Glutamatergic neuron (in vitro differentiated cells): ENCODE data around the gene SERPINA5. TPM values are rescaled to one million over a fixed set of nuclear protein-coding genes. Genes with fewer than 3 reads are reported as not detected.

Experiments
- DNase-seq: peaks from one replicate; pipeline ENCODE4 v3.0.0; 2022
- H3K27ac Mint-ChIP-seq: one replicate; pipeline ENCODE4 v1.8.0; 2020; ENCODE audit warnings: mild to moderate bottlenecking, mixed read lengths, inconsistent platforms; ENCODE audit not compliant: unreplicated experiment
- H3K27me3 Mint-ChIP-seq: one replicate; pipeline ENCODE4 v1.8.0; 2020; ENCODE audit warnings: mild to moderate bottlenecking, moderate library complexity, mixed read lengths, inconsistent platforms; ENCODE audit not compliant: unreplicated experiment
- H3K36me3 Mint-ChIP-seq: one replicate; pipeline ENCODE4 v1.8.0; 2020; ENCODE audit warnings: mild to moderate bottlenecking, mixed read lengths, inconsistent platforms; ENCODE audit not compliant: unreplicated experiment
- H3K4me1 Mint-ChIP-seq: one replicate; pipeline ENCODE4 v1.8.0; 2020; ENCODE audit warnings: mild to moderate bottlenecking, low read depth, mixed read lengths, inconsistent platforms; ENCODE audit not compliant: unreplicated experiment
- H3K4me3 Mint-ChIP-seq: one replicate; pipeline ENCODE4 v1.8.0; 2020; ENCODE audit warnings: mild to moderate bottlenecking, mixed read lengths, inconsistent platforms; ENCODE audit not compliant: unreplicated experiment
- H3K9me3 Mint-ChIP-seq: one replicate; pipeline ENCODE4 v1.8.0; 2020; ENCODE audit warnings: mild to moderate bottlenecking, moderate library complexity, mixed read lengths, inconsistent platforms; ENCODE audit not compliant: unreplicated experiment
- CTCF ChIP-seq: fragments of 200-600 bp; sonication (generic); IDR thresholded peaks from one replicate; pipeline ENCODE4 v1.5.0; 2021; ENCODE audit not compliant: partially characterized antibody, unreplicated experiment
- total RNA-seq: library from RNA; stranded (reverse); fragmentation: NEBNext Ultra II Directional; extraction: Animal tissue kit (Norgen Biotek cat#: 25700); gene quantifications from one replicate; pipeline ENCODE4 v1.2.1, GENCODE V29; 2021; ENCODE audit not compliant: unreplicated experiment

The SERPINA5 gene
- total RNA-seq, 1 donor from 2014 or later: not detected

- no peak overlapping the region for H3K27ac Mint-ChIP-seq
- no peaks in the 10 kb centered on the region for H3K36me3 Mint-ChIP-seq
- H3K4me3 Mint-ChIP-seq: no peak overlapping the region
- H3K27me3 Mint-ChIP-seq: peaks cover 9% of the 10 kb centered on the region
- H3K4me1 Mint-ChIP-seq: no peaks in the 10 kb centered on the region
- no peak for DNase-seq
- TF ChIP-seq CTCF: no peak
- H3K9me3 Mint-ChIP-seq: peaks cover 2% of the 10 kb centered on the region
These were observed 17.8 kb downstream of the SERPINA5 start for GRCh38 chr14:94598816-94599655.

DNA sequence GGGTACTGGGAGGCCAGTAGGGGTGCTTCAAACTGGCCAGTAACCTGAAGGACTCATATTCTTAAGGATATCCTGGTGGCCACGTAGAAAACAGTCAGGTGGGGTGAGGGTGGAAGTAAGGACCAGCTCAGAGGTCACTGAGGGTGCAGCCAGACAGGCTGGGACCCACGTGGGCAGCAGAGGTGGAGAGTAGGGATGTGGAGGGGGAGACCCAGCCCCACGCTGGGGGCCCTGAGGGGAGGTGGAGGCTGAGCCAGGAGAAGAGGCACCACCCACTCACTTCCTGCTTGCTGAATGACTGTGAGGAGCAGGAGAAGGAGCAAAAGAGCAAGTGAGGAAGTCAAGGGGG lies 18.4 kb downstream of the SERPINA5 start:
- TF ChIP-seq CTCF: no peak
- Mint-ChIP-seq H3K27me3 (peaks cover 9% of the 10 kb centered on the region), H3K4me1 (no peaks in the 10 kb centered on the region), H3K4me3 (no peak overlapping the region), H3K36me3 (no peaks in the 10 kb centered on the region), H3K9me3 (peaks cover 2% of the 10 kb centered on the region), H3K27ac (no peak overlapping the region)
- no peak for DNase-seq

GRCh38 chr14:94600148-94600545 lies 18.9 kb downstream of the SERPINA5 start:
- H3K9me3 Mint-ChIP-seq: peaks cover 2% of the 10 kb centered on the region
- H3K27ac Mint-ChIP-seq: no peak overlapping the region
- no peak overlapping the region for H3K4me3 Mint-ChIP-seq
- DNase-seq: peak; percentile 5
- no peaks in the 10 kb centered on the region for H3K36me3 Mint-ChIP-seq
- H3K4me1 Mint-ChIP-seq: peaks cover 2% of the 10 kb centered on the region
- TF ChIP-seq CTCF: no peak
- peaks cover 9% of the 10 kb centered on the region for H3K27me3 Mint-ChIP-seq

DNA sequence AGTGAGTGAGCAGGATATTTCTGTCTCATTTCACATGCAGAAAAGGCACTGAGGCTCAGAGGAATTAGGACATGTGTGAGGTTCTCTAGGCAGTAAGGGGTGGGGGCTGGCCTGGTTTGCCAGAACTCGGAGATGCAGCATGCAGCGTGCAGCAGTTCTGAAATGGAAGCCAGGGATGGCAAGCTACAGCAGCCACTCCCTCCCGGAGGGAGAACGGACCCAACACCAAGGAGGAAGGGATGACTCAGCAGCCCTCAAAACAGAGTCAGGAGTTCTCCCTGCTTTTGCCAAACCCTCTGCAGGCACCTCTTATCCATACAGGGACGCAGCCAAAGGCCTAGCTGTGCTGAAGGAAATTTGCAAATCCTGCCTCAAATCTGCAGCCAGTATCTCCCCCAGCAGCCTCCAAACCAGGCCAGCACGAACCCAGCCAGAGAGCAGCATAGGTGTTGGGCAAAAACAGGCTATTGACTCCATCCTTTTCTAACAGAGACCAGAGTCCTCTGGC lies 20.7 kb downstream of the SERPINA5 start:
- Mint-ChIP-seq H3K4me1 (peaks cover 2% of the 10 kb centered on the region), H3K4me3 (no peak overlapping the region), H3K27me3 (peaks cover 9% of the 10 kb centered on the region), H3K27ac (no peak overlapping the region), H3K9me3 (peaks cover 2% of the 10 kb centered on the region), H3K36me3 (no peaks in the 10 kb centered on the region)
- TF ChIP-seq CTCF: no peak
- DNase-seq: no peak

- no peak for TF ChIP-seq CTCF
These were observed 21.5 kb downstream of the SERPINA5 start for GRCh38 chr14:94602722-94603121.

More at GRCh38 chr14:94602722-94603121, 21.5 kb downstream of the SERPINA5 start:
- H3K36me3 Mint-ChIP-seq: no peaks in the 10 kb centered on the region
- peak; percentile 1 for DNase-seq
- no peak overlapping the region for H3K4me3 Mint-ChIP-seq
- peaks cover 2% of the 10 kb centered on the region for H3K4me1 Mint-ChIP-seq
- H3K9me3 Mint-ChIP-seq: peaks cover 4% of the 10 kb centered on the region
- no peak overlapping the region for H3K27ac Mint-ChIP-seq
- peaks cover 5% of the 10 kb centered on the region for H3K27me3 Mint-ChIP-seq
